ENCODE data around the gene OTUD7B. TPM values are rescaled to one million over a fixed set of nuclear protein-coding genes. Genes with fewer than 3 reads are reported as not detected.

OTUD7B gene
- total and polyA plus RNA-seq, 10 of the 15 experiments (the other 5 are each of a cell fraction or from before 2014, with no cell fraction given), result 1.7 to 24.9 (median 6.6) TPM

- TF ChIP-seq, protein P1, sequence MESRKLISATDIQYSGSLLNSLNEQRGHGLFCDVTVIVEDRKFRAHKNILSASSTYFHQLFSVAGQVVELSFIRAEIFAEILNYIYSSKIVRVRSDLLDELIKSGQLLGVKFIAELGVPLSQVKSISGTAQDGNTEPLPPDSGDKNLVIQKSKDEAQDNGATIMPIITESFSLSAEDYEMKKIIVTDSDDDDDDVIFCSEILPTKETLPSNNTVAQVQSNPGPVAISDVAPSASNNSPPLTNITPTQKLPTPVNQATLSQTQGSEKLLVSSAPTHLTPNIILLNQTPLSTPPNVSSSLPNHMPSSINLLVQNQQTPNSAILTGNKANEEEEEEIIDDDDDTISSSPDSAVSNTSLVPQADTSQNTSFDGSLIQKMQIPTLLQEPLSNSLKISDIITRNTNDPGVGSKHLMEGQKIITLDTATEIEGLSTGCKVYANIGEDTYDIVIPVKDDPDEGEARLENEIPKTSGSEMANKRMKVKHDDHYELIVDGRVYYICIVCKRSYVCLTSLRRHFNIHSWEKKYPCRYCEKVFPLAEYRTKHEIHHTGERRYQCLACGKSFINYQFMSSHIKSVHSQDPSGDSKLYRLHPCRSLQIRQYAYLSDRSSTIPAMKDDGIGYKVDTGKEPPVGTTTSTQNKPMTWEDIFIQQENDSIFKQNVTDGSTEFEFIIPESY (IDR thresholded peaks at IDR 0.05), result no peak
Observed at GRCh38 chr1:149888247-149888998, 122.1 kb downstream of the OTUD7B start (continued).

Other genes starting within 250 kb of the OTUD7B start
Only the 7 nearest of the 9 such genes appear.
- gene BOLA1, start 111.2 kb downstream of the OTUD7B start, total RNA-seq (2014; rRNA removed), result 11.7 and 16.0 TPM in 2 replicates
- 7.0 and 7.5 TPM in 2 replicates for gene BOLA1, start 111.2 kb downstream of the OTUD7B start, total RNA-seq (2014; rRNA removed; fragmentation: Illumina TruSeq; extraction: Trizol)
- 12.8 and 15.1 TPM in 2 replicates for gene BOLA1, start 111.2 kb downstream of the OTUD7B start, total RNA-seq (2021)
- gene BOLA1, start 111.2 kb downstream of the OTUD7B start, polyA plus RNA-seq (2011; rRNA removed), result 7.9 and 9.7 TPM in 2 replicates
- 4.6 and 5.4 TPM in 2 replicates for gene BOLA1, start 111.2 kb downstream of the OTUD7B start, polyA plus RNA-seq (2014; fragmentation: Illumina TruSeq; extraction: Trizol)
- gene BOLA1, start 111.2 kb downstream of the OTUD7B start, polyA plus RNA-seq (2014; fragmentation: Nextera tagmentation; extraction: Ambion mirVana), result 1 to 10 TPM in 1 of 2 experiments, under 1 TPM in 1; 0.74 to 4.3 TPM
- gene BOLA1, start 111.2 kb downstream of the OTUD7B start, polyA plus RNA-seq (2014; rRNA removed), result 18.7 and 19.7 TPM in 2 replicates
- gene BOLA1, start 111.2 kb downstream of the OTUD7B start, polyA plus RNA-seq (2016; fragmentation: Nextera tagmentation; extraction: Ambion mirVana), result 10 to 100 TPM; 14.8 to 18.3 TPM
- gene SV2A, start 92.9 kb downstream of the OTUD7B start, total RNA-seq (2014; rRNA removed), result 6.3 and 8.0 TPM in 2 replicates
- gene SV2A, start 92.9 kb downstream of the OTUD7B start, total RNA-seq (2014; rRNA removed; fragmentation: Illumina TruSeq; extraction: Trizol), result 5.3 and 6.0 TPM in 2 replicates
- 11.3 and 11.6 TPM in 2 replicates for gene SV2A, start 92.9 kb downstream of the OTUD7B start, total RNA-seq (2021)
- 0.33 and 0.39 TPM in 2 replicates for gene SV2A, start 92.9 kb downstream of the OTUD7B start, polyA plus RNA-seq (2011; rRNA removed)
- 7.3 and 8.4 TPM in 2 replicates for gene SV2A, start 92.9 kb downstream of the OTUD7B start, polyA plus RNA-seq (2014; fragmentation: Illumina TruSeq; extraction: Trizol)
- gene SV2A, start 92.9 kb downstream of the OTUD7B start, polyA plus RNA-seq (2014; fragmentation: Nextera tagmentation; extraction: Ambion mirVana), result 1 to 10 TPM in 1 of 2 experiments, under 1 TPM in 1; 0.89 to 2.3 TPM
- 7.5 and 7.8 TPM in 2 replicates for gene SV2A, start 92.9 kb downstream of the OTUD7B start, polyA plus RNA-seq (2014; rRNA removed)
- gene SV2A, start 92.9 kb downstream of the OTUD7B start, polyA plus RNA-seq (2016; fragmentation: Nextera tagmentation; extraction: Ambion mirVana), result 1 to 10 TPM; 4.5 to 5.6 TPM
- 9.4 and 13.2 TPM in 2 replicates for gene SF3B4, start 82.9 kb downstream of the OTUD7B start, total RNA-seq (2014; rRNA removed)
- 24.1 and 27.6 TPM in 2 replicates for gene SF3B4, start 82.9 kb downstream of the OTUD7B start, total RNA-seq (2014; rRNA removed; fragmentation: Illumina TruSeq; extraction: Trizol)
- gene SF3B4, start 82.9 kb downstream of the OTUD7B start, total RNA-seq (2021), result 79.4 and 81.7 TPM in 2 replicates
- gene SF3B4, start 82.9 kb downstream of the OTUD7B start, polyA plus RNA-seq (2011; rRNA removed), result 11.3 and 26.2 TPM in 2 replicates
- gene SF3B4, start 82.9 kb downstream of the OTUD7B start, polyA plus RNA-seq (2014; fragmentation: Illumina TruSeq; extraction: Trizol), result 81.8 and 83.5 TPM in 2 replicates
- gene SF3B4, start 82.9 kb downstream of the OTUD7B start, polyA plus RNA-seq (2014; fragmentation: Nextera tagmentation; extraction: Ambion mirVana), result 1 to 10 TPM; 1.9 to 6.9 TPM
- 27.4 and 35.7 TPM in 2 replicates for gene SF3B4, start 82.9 kb downstream of the OTUD7B start, polyA plus RNA-seq (2014; rRNA removed)
- 100 to 1,000 TPM; 140 to 146 TPM for gene SF3B4, start 82.9 kb downstream of the OTUD7B start, polyA plus RNA-seq (2016; fragmentation: Nextera tagmentation; extraction: Ambion mirVana)
- gene MTMR11, start 73.8 kb downstream of the OTUD7B start, total RNA-seq (2014; rRNA removed), result 0.51 and 0.71 TPM in 2 replicates
- 0.51 and 0.58 TPM in 2 replicates for gene MTMR11, start 73.8 kb downstream of the OTUD7B start, total RNA-seq (2014; rRNA removed; fragmentation: Illumina TruSeq; extraction: Trizol)
- gene MTMR11, start 73.8 kb downstream of the OTUD7B start, total RNA-seq (2021), result 0.45 and 1.1 TPM in 2 replicates
- 0.46 and 0.52 TPM in 2 replicates for gene MTMR11, start 73.8 kb downstream of the OTUD7B start, polyA plus RNA-seq (2011; rRNA removed)
- gene MTMR11, start 73.8 kb downstream of the OTUD7B start, polyA plus RNA-seq (2014; fragmentation: Illumina TruSeq; extraction: Trizol), result 0.97 and 1.5 TPM in 2 replicates
- gene MTMR11, start 73.8 kb downstream of the OTUD7B start, polyA plus RNA-seq (2014; fragmentation: Nextera tagmentation; extraction: Ambion mirVana), result under 1 TPM; 0.35 to 0.84 TPM
- gene MTMR11, start 73.8 kb downstream of the OTUD7B start, polyA plus RNA-seq (2014; rRNA removed), result 0.95 and 1.1 TPM in 2 replicates
- under 1 TPM; 0.70 to 0.77 TPM for gene MTMR11, start 73.8 kb downstream of the OTUD7B start, polyA plus RNA-seq (2016; fragmentation: Nextera tagmentation; extraction: Ambion mirVana)
- gene VPS45, start 57.0 kb upstream of the OTUD7B start, total RNA-seq (2014; rRNA removed), result 29.3 and 32.7 TPM in 2 replicates
- gene VPS45, start 57.0 kb upstream of the OTUD7B start, total RNA-seq (2014; rRNA removed; fragmentation: Illumina TruSeq; extraction: Trizol), result 38.0 and 38.4 TPM in 2 replicates
- gene VPS45, start 57.0 kb upstream of the OTUD7B start, total RNA-seq (2021), result 25.5 and 28.4 TPM in 2 replicates
- 44.9 and 62.1 TPM in 2 replicates for gene VPS45, start 57.0 kb upstream of the OTUD7B start, polyA plus RNA-seq (2011; rRNA removed)
- gene VPS45, start 57.0 kb upstream of the OTUD7B start, polyA plus RNA-seq (2014; fragmentation: Illumina TruSeq; extraction: Trizol), result 42.5 and 61.4 TPM in 2 replicates
- 10 to 100 TPM; 24.4 to 28.7 TPM for gene VPS45, start 57.0 kb upstream of the OTUD7B start, polyA plus RNA-seq (2014; fragmentation: Nextera tagmentation; extraction: Ambion mirVana)
- 27.3 and 31.0 TPM in 2 replicates for gene VPS45, start 57.0 kb upstream of the OTUD7B start, polyA plus RNA-seq (2014; rRNA removed)
- gene VPS45, start 57.0 kb upstream of the OTUD7B start, polyA plus RNA-seq (2016; fragmentation: Nextera tagmentation; extraction: Ambion mirVana), result 10 to 100 TPM; 46.7 to 48.7 TPM
- gene PLEKHO1, start 139.2 kb upstream of the OTUD7B start, total RNA-seq (2014; rRNA removed), result 183 and 184 TPM in 2 replicates
- 87.7 and 91.4 TPM in 2 replicates for gene PLEKHO1, start 139.2 kb upstream of the OTUD7B start, total RNA-seq (2014; rRNA removed; fragmentation: Illumina TruSeq; extraction: Trizol)
- 134 and 146 TPM in 2 replicates for gene PLEKHO1, start 139.2 kb upstream of the OTUD7B start, total RNA-seq (2021)
- gene PLEKHO1, start 139.2 kb upstream of the OTUD7B start, polyA plus RNA-seq (2011; rRNA removed), result 56.6 and 73.8 TPM in 2 replicates
- 108 and 113 TPM in 2 replicates for gene PLEKHO1, start 139.2 kb upstream of the OTUD7B start, polyA plus RNA-seq (2014; fragmentation: Illumina TruSeq; extraction: Trizol)
- gene PLEKHO1, start 139.2 kb upstream of the OTUD7B start, polyA plus RNA-seq (2014; fragmentation: Nextera tagmentation; extraction: Ambion mirVana), result 10 to 100 TPM in 1 of 2 experiments, 1 to 10 TPM in 1; 5.3 to 12.9 TPM
- 143 and 184 TPM in 2 replicates for gene PLEKHO1, start 139.2 kb upstream of the OTUD7B start, polyA plus RNA-seq (2014; rRNA removed)
- 10 to 100 TPM; 36.9 to 86.3 TPM for gene PLEKHO1, start 139.2 kb upstream of the OTUD7B start, polyA plus RNA-seq (2016; fragmentation: Nextera tagmentation; extraction: Ambion mirVana)
- 59.2 and 73.2 TPM in 2 replicates for gene ANP32E, start 225.4 kb upstream of the OTUD7B start, total RNA-seq (2014; rRNA removed)
- 106 and 111 TPM in 2 replicates for gene ANP32E, start 225.4 kb upstream of the OTUD7B start, total RNA-seq (2014; rRNA removed; fragmentation: Illumina TruSeq; extraction: Trizol)
- gene ANP32E, start 225.4 kb upstream of the OTUD7B start, total RNA-seq (2021), result 92.8 and 98.6 TPM in 2 replicates
- gene ANP32E, start 225.4 kb upstream of the OTUD7B start, polyA plus RNA-seq (2011; rRNA removed), result 67.6 and 129 TPM in 2 replicates
- gene ANP32E, start 225.4 kb upstream of the OTUD7B start, polyA plus RNA-seq (2014; fragmentation: Illumina TruSeq; extraction: Trizol), result 137 and 179 TPM in 2 replicates
- gene ANP32E, start 225.4 kb upstream of the OTUD7B start, polyA plus RNA-seq (2014; fragmentation: Nextera tagmentation; extraction: Ambion mirVana), result 100 to 1,000 TPM; 142 to 250 TPM
- gene ANP32E, start 225.4 kb upstream of the OTUD7B start, polyA plus RNA-seq (2014; rRNA removed), result 66.3 and 73.2 TPM in 2 replicates
- gene ANP32E, start 225.4 kb upstream of the OTUD7B start, polyA plus RNA-seq (2016; fragmentation: Nextera tagmentation; extraction: Ambion mirVana), result 100 to 1,000 TPM; 240 to 243 TPM